ENCODE measurements around the gene SRCAP.

- TF ChIP-seq CTCF (optimal IDR thresholded peaks at IDR 0.05 in 1 of 3, IDR thresholded peaks at IDR 0.05 in 1 of 3, conservative IDR thresholded peaks at IDR 0.05 in 1 of 3; ENCODE audit: extremely low read depth in 1 of 3, insufficient read depth in 2 of 3, low read length in 3 of 3) = no peak
- TF ChIP-seq EZH2 (IDR thresholded peaks at IDR 0.05; ENCODE audit: low read length) = no peak
Measured at GRCh38 chr16:30755955-30756780, 57.2 kb downstream of the SRCAP start.

Data from keratinocyte (primary cell).